Measurements from ENCODE around the gene CASZ1.

Gene CASZ1

GRCh38 chr1:10620776-10621175 is 175.7 kb downstream of the CASZ1 start:
- no peak for DNase-seq

- no peak for DNase-seq
These were observed 178.2 kb downstream of the CASZ1 start for GRCh38 chr1:10617931-10618885.

- DNase-seq = no peak
These were observed 179.1 kb downstream of the CASZ1 start for GRCh38 chr1:10617318-10617717.

GRCh38 chr1:10616696-10617095 is 179.8 kb downstream of the CASZ1 start:
- no peak for DNase-seq

GRCh38 chr1:10615932-10616671 is 180.3 kb downstream of the CASZ1 start:
- no peak for DNase-seq

- DNase-seq = no peak
These were observed 181.1 kb downstream of the CASZ1 start for GRCh38 chr1:10615332-10615731.

- DNase-seq = no peak
These were observed 181.8 kb downstream of the CASZ1 start for GRCh38 chr1:10614377-10615225.

GRCh38 chr1:10613861-10614260 is 182.6 kb downstream of the CASZ1 start:
- no peak for DNase-seq

- DNase-seq = no peak
These were observed 183.1 kb downstream of the CASZ1 start for GRCh38 chr1:10613340-10613739.

GRCh38 chr1:10612436-10613160 is 183.8 kb downstream of the CASZ1 start:
- DNase-seq = no peak

- DNase-seq = no peak
These were observed 185.4 kb downstream of the CASZ1 start for GRCh38 chr1:10610901-10611600.

GRCh38 chr1:10608690-10609089 is 187.8 kb downstream of the CASZ1 start:
- no peak for DNase-seq

- DNase-seq = no peak
These were observed 189.2 kb downstream of the CASZ1 start for GRCh38 chr1:10607228-10607627.

GRCh38 chr1:10606064-10606463 is 190.4 kb downstream of the CASZ1 start:
- no peak for DNase-seq

GRCh38 chr1:10604966-10605365 is 191.5 kb downstream of the CASZ1 start:
- DNase-seq = no peak

- no peak for DNase-seq
These were observed 193.5 kb downstream of the CASZ1 start for GRCh38 chr1:10602936-10603335.

GRCh38 chr1:10601342-10602070 is 194.9 kb downstream of the CASZ1 start:
- DNase-seq = no peak

GRCh38 chr1:10599194-10599861 is 197.1 kb downstream of the CASZ1 start:
- no peak for DNase-seq

- no peak for DNase-seq
These were observed 198.1 kb downstream of the CASZ1 start for GRCh38 chr1:10598389-10598702.

Measured in RPMI8226 (cell line).